T-helper 9 cell (primary cell): ENCODE data around the gene SLC25A17.
"Not testable (repeated sequence)": the region's sequence is repeated elsewhere in the genome, so short reads cannot be mapped to it uniquely, and the experiment has no call there.

Experiments
- DNase-seq: peaks from one replicate; pipeline ENCODE4 v3.0.0-alpha.2; 2020

The SLC25A17 gene

GRCh38 chr22:40818192-40818746 is 877 bp downstream of the SLC25A17 start:
- no peak for DNase-seq

GRCh38 chr22:40817737-40818136 is 1.4 kb downstream of the SLC25A17 start:
- no peak for DNase-seq

DNA sequence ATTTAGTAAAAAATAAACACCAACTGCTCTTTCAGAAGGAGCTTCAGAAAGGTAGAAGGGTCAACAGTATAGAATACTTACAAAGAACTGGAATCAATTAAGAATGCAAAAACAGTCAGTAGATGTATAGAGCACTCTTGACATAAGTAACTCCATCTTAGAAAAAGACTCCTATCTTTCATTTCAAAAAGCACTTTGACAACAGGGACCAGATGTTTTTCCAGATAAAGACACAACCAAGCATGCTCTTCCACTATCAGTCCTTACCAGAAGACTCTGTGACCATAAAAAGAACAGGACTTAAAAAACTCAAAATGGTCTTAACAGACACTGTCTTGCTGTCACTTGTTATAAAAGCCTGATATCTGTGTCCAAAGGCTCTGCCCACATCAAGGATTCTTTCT is 5.2 kb downstream of the SLC25A17 start:
- no peak for DNase-seq

DNA sequence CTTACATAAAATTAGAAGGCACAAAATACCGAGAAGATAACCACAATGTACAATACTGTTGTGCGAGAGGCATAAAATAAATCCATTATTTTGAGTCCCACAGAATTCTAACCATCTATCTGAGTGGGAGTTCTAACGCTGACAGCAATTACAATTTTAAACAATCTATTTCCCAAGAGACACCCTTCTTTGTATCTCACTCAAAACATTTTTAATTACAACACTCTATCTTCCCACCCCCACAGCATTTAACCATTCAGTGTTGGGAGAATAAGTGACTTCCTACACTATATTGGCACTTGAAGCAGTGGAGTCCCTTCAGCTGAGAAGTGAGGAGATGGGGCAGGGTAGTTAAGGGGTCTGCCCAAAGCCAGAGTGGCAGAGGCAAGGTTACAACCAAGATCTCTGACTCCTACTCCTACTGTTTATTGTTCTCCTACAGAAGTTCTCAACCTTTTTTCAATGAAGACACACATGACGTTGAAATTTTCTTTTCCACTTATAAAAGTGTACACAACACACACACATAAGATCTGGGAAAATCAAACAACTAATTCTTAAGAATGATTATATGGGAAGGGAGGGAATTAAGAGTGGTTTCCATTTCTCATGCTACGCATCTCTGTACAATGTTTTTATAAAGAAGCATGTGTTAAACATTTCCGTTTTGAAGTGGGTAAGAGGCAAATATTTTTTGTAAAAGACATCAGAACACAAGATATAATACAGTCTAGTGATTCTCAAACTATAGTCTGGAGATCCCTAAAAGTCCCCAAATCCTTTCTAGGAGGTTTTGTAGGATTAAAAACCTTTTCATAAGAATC is 10.9 kb downstream of the SLC25A17 start:
- DNase-seq, result no peak

DNA sequence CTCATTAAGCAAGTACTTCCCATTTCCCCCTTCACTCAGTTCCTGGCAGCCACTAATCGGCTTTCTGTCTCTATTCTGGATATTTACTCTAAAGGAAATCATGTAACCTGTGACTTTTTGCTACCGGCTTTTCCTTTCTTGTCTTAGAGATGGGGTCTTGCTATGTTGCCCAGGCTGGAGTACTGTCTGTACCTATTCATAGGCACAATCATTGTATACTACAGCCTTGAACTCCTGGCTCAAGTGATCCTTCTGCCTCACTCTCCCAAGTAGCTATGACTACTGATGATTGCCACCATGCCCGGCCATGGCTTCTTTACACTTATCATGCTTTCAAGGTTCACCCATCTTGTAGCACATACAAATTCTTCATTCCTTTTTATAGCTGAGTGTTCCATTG is 12.4 kb downstream of the SLC25A17 start:
- no peak for DNase-seq

DNA sequence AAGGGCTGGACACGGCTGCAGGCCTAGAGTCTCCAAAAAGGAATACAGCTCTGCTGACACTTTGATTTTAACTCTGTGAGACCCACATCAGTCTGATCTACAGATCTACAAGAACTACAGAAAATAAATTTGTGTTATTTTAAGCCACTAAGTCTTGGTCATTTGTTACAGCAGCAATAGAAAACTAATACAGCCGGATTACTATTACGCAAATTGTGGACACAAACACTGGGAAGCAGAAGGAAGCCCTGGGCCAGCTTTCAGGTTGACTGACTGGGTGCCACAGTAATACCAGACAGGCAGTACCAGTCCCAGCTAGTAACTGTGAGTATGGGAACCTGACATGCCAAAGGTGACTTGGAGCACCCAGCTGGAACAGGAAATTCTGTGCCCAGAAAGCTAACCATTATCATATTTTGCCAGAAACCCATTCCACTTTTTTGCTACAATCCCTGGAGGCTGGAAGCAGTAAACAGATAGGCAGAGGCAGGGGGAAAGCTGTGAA is 13.4 kb downstream of the SLC25A17 start:
- DNase-seq, result no peak

DNA sequence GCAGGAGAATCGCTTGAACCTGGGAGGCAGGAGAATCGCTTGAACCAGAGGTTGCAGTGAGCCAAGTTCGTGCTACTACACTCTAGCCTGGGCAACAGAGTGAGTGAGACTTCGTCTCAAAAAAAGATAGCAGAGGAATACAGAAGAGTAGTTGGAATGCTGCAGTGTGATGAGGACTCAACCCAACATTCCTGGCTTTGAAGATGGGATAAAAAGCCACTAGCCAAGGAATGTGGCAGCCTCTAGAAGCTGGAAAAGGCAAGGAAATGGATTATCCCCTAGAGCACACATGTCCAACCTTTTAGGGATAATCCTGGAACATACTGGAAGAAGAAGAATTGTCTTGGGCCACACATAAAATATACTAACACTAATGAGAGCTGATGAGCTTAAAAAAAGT is 13.9 kb downstream of the SLC25A17 start:
- DNase-seq, result no peak

DNA sequence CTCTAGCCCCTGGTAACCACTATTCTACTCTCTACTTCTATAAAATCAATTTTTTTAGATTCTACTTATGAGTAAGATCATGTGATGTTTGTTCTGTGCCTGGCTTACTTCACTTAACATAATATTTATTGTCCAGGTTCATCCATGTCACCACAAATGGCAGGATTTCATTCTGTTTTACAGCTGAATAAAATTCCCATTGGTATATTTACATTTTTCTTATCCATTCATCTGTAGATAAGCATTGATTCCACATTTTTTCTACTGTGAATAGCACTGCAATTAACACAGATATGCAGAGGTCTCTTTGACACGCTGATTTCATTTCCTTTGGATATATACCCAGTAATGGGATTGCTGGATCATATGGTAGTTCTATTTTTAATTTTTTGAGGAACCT is 15.8 kb downstream of the SLC25A17 start:
- no peak for DNase-seq

GRCh38 chr22:40799008-40799407 is 20.1 kb downstream of the SLC25A17 start:
- no peak for DNase-seq

DNA sequence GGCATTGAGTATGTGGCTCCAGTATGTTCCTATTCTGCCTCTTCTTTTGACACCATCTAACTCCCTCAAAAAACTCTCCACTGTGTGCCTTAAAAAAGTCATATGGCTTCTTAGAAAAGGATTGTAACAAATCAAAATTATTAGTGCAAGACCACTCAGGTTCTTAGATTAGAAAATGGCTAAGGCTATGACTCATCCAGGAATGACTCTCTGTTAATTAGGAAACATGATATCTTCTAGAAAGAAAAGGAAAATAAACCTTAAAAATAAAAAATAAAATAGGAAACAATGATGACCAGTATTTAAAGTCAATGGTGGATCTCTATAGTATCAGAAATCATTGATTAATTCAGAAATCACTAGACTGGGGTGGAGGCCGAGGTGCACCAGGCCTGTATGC is 21.7 kb downstream of the SLC25A17 start:
- no peak for DNase-seq

GRCh38 chr22:40792451-40792850 is 26.7 kb downstream of the SLC25A17 start:
- DNase-seq, result no peak

DNA sequence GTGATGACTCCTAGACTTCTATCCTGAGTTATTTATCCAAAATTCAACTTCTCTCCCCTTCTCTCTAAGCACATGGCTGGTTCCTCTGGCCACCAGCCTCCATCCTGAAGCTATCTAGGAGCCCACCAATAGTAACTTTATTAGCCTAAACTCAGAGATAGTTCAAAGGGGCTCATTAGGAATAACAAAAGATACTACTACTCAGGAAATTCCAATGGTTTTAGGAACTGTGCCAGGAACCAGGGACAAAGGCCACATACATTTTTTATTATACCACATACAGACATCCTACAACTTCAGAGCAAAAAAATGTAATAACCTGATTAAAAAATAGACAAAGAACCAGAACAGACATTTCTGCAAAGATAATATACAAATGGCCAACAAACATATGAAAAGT is 27.9 kb downstream of the SLC25A17 start:
- DNase-seq, result no peak

DNA sequence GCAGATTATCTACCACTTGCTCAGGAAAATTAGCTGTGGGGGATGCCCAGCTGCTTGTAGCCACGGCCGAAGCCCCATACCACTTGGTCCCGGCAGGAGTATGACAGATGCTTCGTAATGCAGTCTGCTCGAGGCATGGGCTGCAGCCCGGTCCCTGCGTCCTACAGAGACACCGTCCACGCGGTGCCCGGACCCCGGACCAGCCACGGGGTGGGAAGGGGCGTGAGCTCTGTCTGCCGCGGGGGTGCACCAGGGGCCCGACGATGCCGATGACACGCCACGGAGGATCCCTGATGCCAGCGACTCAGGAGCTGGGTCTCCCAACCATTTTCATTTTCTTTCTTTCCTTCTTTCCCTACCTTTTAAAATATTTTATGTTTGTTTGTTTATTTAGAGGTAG is 30.0 kb downstream of the SLC25A17 start:
- DNase-seq, result no peak

- DNase-seq, result no peak
These were observed 36.6 kb downstream of the SLC25A17 start for GRCh38 chr22:40782521-40782920.

- not testable (repeated sequence) for DNase-seq
These were observed 37.4 kb downstream of the SLC25A17 start for GRCh38 chr22:40781749-40782148.

- DNase-seq, result no peak
These were observed 49.4 kb downstream of the SLC25A17 start for GRCh38 chr22:40769761-40770160.

- DNase-seq, result no peak
These were observed 50.9 kb downstream of the SLC25A17 start for GRCh38 chr22:40768206-40768605.

DNA sequence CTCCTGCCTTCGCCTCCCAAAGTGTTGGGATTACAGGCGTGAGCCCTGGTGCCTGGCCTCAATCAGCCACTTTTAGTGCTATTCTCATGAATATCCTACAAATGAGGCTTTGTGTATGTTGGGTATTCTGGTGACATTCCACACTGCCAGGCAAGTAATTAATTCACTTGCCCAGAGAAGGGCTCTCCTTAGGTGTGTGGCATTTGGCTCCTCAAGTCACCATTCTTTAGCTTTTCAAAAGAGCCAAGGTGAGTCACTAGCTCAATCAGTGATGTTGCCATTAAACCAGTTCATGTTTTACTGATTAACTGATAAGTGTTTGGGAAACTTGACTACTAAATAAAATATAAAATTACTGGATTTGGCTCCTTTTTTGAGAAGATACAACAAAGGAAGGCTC is 52.2 kb downstream of the SLC25A17 start:
- no peak for DNase-seq

DNA sequence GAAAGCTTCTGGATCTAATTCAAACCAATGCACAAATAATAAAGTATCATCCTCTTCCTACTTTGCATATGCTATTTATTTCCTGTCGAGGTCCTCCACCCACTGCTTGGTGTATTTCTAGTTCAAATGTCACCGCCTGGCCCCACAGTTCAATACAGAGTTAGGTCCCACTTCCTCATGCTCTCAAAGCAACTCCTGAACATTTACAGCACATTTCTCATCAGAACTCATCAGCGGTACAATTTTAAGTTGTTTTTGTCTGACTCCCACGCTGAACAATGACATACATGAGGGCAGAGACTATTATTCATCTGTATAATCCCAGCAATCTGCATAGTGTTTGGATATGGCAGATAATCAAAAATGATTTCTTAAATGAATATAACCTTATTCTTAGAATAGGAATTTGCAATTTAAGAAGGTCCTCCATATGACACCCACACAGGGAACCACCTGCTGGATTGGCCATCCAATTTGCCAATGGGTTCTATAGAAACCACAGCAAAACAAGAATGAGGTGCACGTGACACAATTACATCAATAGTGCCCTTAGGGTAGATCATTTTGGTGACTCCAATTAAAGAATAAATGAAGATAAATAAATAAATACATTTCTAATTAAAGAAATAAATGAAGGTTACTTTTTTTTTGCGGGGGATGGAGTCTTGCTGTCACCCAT is 54.2 kb downstream of the SLC25A17 start:
- no peak for DNase-seq

- DNase-seq, result no peak
These were observed 59.8 kb downstream of the SLC25A17 start for GRCh38 chr22:40759294-40759840.

DNA sequence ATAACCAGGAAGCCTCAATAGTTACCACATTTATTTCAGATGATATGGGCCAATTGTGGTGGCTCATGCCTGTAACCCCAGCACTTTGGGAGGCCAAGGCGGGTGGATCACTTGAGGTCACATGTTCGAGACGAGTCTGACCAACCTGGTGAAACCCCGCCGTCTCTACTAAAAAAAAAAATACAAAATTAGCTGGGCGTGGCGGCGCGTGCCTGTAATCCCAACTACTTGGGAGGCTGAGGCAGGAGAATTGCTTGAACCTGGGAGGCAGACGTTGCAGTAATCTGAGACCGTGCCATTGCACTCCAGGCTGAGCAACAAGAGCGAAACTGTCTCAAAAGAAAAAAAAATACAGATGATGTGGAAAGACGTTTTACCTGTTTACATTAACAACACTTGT is 60.3 kb downstream of the SLC25A17 start:
- not testable (repeated sequence) for DNase-seq

GRCh38 chr22:40758390-40758789 is 60.8 kb downstream of the SLC25A17 start:
- DNase-seq, result no peak

GRCh38 chr22:40757071-40757470 is 62.1 kb downstream of the SLC25A17 start:
- DNase-seq, result no peak

- no peak for DNase-seq
These were observed 66.0 kb downstream of the SLC25A17 start for GRCh38 chr22:40753114-40753513.
